Naive B cell (primary cell): ENCODE data around the gene MEIS1. TPM values are rescaled to one million over a fixed set of nuclear protein-coding genes. Genes with fewer than 3 reads are reported as not detected.

Experiments used
- ATAC-seq, 2 donors: fragments of 150-1000 bp; cut with Tn5 transposase; 2 replicates each; pipeline ENCODE4 v1.10.0; 2021; ENCODE audit warnings: low read depth in 2 of 2, mild to moderate bottlenecking in 2 of 2, moderate library complexity in 2 of 2
- DNase-seq: peaks from one replicate; pipeline ENCODE4 v3.0.0; 2022
- H3K27ac Mint-ChIP-seq, 6 donors: one replicate each; pipeline ENCODE4 v1.8.0; 2020 to 2022; ENCODE audit warnings: mild to moderate bottlenecking in 6 of 6, mixed read lengths in 6 of 6, moderate library complexity in 5 of 6, inconsistent platforms in 2 of 6
- H3K27me3 Mint-ChIP-seq, 3 donors: one replicate each; pipeline ENCODE4 v1.8.0; 2021 to 2022; ENCODE audit warnings: mixed read lengths in 3 of 3, mild to moderate bottlenecking in 1 of 3
- H3K36me3 Mint-ChIP-seq, 2 donors: one replicate each; pipeline ENCODE4 v1.8.0; 2020 to 2022; ENCODE audit warnings: mixed read lengths in 2 of 2, inconsistent platforms in 1 of 2, mild to moderate bottlenecking in 1 of 2
- H3K4me1 Mint-ChIP-seq, 3 donors: one replicate each; pipeline ENCODE4 v1.8.0; 2020 to 2022; ENCODE audit warnings: mixed read lengths in 3 of 3, inconsistent platforms in 1 of 3, mild to moderate bottlenecking in 1 of 3, moderate library complexity in 1 of 3
- H3K4me3 Mint-ChIP-seq, 8 donors: one replicate each; pipeline ENCODE4 v1.8.0; 2020 to 2022; ENCODE audit warnings: mild to moderate bottlenecking in 8 of 8, mixed read lengths in 8 of 8, moderate library complexity in 8 of 8, inconsistent platforms in 2 of 8
- H3K9me3 Mint-ChIP-seq, 7 donors: one replicate each; pipeline ENCODE4 v1.8.0; 2020 to 2022; ENCODE audit warnings: mixed read lengths in 7 of 7, mild to moderate bottlenecking in 5 of 7, inconsistent platforms in 2 of 7, moderate library complexity in 1 of 7
- polyA plus RNA-seq, 6 donors: library from polyadenylated mRNA; unstranded; fragments of 300-500 nt; fragmentation: Illumina TruSeq; gene quantifications; one replicate each; pipeline ENCODE4 v1.2.3, GENCODE V29; 2021; ENCODE audit warnings: low read depth in 6 of 6

Gene MEIS1
- polyA plus RNA-seq, 6 donors from 2014 or later, result 0.56 to 1.9 (median 0.90) TPM; not detected in 3

DNA sequence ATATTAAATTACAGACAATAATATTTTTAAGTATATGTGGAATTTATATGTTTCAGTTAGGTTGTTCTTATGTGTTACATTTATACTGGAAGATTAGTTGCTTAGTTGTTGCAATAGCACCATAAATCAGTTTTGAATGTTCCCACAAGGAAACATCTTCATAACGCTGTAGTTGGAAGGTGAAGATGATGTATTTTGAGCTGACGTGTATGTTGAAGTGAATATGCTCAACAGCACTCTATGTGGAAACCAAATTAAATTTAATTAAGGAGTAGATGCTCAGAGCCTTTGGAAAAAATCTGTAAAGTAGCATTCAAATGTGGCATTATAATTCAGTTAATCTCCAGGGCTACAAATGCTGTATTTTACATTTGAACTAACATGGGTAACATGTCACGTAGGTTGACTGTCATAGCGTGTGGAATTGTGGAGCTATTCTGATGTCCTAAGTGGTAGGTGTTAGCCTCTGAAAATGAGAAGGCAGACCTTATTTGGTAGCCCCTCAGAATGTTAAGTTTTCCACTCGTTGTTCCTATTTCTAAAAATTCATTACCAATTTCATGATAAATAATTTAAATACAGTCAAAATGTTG, 88.5 kb downstream of the MEIS1 start:
- no peak for ATAC-seq
- no peaks in the 10 kb centered on the region for H3K4me1 Mint-ChIP-seq

DNA sequence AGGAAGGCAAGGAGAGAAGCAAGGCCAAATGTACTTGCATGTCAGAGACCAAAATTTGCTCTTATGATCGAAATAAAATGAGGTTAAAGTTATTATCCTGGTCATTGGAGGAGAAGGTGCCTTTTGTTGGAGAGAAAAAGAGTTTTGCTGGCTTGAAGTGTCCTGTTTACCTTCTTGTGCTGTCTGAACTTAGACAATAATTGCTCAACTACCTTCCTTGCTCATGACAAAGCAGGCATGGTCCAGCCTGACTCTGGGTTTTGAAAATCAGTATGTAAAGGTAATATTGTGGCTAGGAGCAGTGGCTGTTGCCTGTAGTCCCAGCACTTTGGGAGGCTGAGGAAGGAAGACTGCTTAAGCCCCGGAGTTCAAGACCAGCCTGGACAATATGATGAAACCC, 89.1 kb downstream of the MEIS1 start:
- H3K4me3 Mint-ChIP-seq, result no peak overlapping the region
- H3K27me3 Mint-ChIP-seq, result peaks cover 0 to 8% (median 0%) of the 10 kb centered on the region in 3 donors
- H3K27ac Mint-ChIP-seq, result no peak overlapping the region
- H3K9me3 Mint-ChIP-seq, result no peaks in the 10 kb centered on the region
- ATAC-seq (no peak), DNase-seq (no peak)
- H3K4me1 Mint-ChIP-seq, result no peaks in the 10 kb centered on the region
- no peaks in the 10 kb centered on the region for H3K36me3 Mint-ChIP-seq

More for the DNA sequence above, 88.5 kb downstream of the MEIS1 start:
- Mint-ChIP-seq H3K27ac (no peak overlapping the region), H3K9me3 (no peaks in the 10 kb centered on the region), H3K27me3 (peaks cover 0 to 8% (median 0%) of the 10 kb centered on the region in 3 donors), H3K36me3 (no peaks in the 10 kb centered on the region), H3K4me3 (no peak overlapping the region)
- DNase-seq, result no peak

DNA sequence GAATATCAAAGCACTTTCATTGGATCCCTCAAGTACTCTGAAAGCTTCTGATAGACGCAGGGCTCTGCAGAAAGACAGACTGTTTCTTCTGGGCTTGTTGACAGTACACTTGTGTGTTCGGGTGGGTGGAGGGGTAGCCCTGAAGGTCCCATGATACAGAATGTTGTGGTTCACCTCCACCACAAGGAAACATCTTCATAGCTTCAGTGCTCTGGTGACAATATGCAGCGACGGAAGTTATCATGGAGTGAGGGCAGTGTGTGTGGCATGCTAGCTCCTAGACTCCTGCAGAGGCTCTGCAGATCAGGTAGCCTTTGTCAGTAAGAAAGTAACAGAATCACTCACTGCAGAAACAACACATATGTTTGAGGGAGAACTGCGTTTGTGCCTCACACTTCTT, 90.7 kb downstream of the MEIS1 start:
- no peak for DNase-seq
- ATAC-seq, result no peak
- no peak overlapping the region for H3K27ac Mint-ChIP-seq
- no peaks in the 10 kb centered on the region for H3K9me3 Mint-ChIP-seq
- no peak overlapping the region for H3K4me3 Mint-ChIP-seq
- H3K27me3 Mint-ChIP-seq, result peaks cover 0 to 8% (median 0%) of the 10 kb centered on the region in 3 donors
- H3K36me3 Mint-ChIP-seq, result no peaks in the 10 kb centered on the region
- H3K4me1 Mint-ChIP-seq, result no peaks in the 10 kb centered on the region

DNA sequence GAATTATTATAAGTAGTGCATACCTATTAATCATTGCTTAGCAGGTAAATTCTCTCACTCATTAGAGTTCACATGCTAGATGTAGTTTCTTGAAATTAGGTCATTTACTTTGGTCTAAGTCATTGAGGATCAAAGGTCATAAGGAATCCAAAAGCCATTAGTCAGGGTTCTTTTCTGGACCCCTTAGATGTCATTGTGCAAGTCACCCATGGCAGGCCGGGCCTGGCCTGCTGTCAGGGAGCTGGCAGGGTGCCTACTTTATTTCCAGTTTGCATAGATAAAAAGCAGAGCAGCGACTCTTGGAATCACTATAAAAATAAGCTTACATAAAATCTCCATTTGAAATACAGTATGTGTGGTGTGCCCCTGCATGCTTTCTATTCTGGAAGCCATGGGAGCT, 91.3 kb downstream of the MEIS1 start:
- DNase-seq (no peak), ATAC-seq (no peak)
- Mint-ChIP-seq H3K4me3 (no peak overlapping the region), H3K9me3 (no peaks in the 10 kb centered on the region), H3K27me3 (peaks cover 0 to 8% (median 0%) of the 10 kb centered on the region in 3 donors), H3K36me3 (no peaks in the 10 kb centered on the region), H3K4me1 (no peaks in the 10 kb centered on the region), H3K27ac (no peak overlapping the region)

DNA sequence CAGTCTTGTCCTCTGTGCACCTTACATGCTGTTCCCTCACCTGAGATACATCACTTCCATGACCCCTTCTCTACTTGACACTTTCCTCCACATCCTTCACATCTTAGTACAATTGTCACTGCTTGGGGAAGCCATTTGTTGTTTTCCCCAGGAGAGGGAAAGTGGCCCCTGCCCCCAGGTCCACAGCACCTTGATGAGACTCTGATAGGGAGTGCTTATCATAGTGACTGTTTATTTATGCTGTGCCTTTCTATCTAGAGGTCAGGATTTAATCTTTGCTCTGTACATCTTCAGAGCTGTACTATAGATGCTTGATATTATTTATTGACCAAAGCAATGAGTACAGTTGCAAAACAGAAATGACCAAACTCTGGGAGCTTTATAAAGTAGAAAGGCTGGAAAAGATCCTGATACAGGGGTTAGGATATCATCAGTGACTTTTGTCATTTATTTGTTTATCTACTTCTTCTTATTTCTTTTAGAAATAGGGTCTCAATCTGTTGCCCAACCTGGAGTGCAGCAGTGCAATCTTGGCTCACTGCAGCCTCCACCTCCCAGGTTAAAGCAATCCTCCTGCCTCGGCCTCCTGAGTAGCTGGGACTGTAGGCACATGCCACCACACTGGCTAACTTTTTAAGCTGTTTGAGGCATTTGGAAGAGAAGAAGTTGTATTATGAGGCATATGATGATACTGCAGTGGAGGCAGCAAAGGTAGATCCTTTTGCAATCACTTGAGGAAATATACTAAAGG, 94.2 kb downstream of the MEIS1 start:
- no peaks in the 10 kb centered on the region for H3K27me3 Mint-ChIP-seq
- no peaks in the 10 kb centered on the region for H3K9me3 Mint-ChIP-seq
- no peaks in the 10 kb centered on the region for H3K4me1 Mint-ChIP-seq
- no peak for DNase-seq
- peak overlapping the region in 1 of 8 donors; percentile 78 for H3K4me3 Mint-ChIP-seq
- no peaks in the 10 kb centered on the region for H3K36me3 Mint-ChIP-seq
- no peak overlapping the region for H3K27ac Mint-ChIP-seq
- no peak for ATAC-seq

DNA sequence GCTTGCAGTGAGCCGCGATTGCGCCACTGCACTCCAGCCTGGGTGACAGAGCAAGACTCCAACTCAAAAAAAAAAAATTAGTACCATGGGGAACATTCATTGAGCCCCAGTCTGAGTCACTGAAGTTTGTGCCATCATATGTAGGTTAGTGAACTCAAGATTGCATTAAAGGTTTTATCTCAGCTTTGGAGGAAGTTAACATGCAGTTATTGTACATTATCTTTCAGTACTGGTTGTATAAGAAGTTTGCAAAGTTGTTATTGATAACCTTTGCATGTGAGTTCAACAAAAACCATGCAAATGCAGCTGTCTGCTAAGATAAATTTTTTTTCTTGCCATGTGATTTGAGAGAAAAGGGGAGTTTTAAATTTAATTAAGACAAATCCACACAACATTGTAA, 95.7 kb downstream of the MEIS1 start:
- no peak overlapping the region for H3K27ac Mint-ChIP-seq
- ATAC-seq, result no peak
- no peaks in the 10 kb centered on the region for H3K27me3 Mint-ChIP-seq
- no peaks in the 10 kb centered on the region for H3K36me3 Mint-ChIP-seq
- no peaks in the 10 kb centered on the region for H3K4me1 Mint-ChIP-seq
- no peaks in the 10 kb centered on the region for H3K9me3 Mint-ChIP-seq
- DNase-seq, result no peak
- H3K4me3 Mint-ChIP-seq, result no peak overlapping the region

DNA sequence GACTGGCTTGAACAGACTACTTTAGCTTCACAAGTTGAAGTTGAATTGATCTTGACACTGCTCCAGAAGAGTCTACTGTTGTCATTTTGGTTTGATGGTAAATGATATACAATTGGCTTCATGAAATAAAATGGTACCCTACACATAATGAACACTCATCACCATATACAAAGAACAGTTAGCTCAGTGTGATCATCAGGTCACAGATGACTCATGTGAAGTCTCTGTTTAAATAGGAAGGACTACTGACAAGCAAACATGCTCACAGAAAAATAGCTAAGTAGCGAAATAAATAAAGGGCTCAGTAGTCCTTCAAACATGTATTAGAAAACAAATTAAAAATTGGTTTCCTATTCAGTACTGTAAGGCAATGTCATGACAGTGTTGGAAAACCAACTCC, 96.2 kb downstream of the MEIS1 start:
- Mint-ChIP-seq H3K27me3 (no peaks in the 10 kb centered on the region), H3K9me3 (no peaks in the 10 kb centered on the region), H3K27ac (no peak overlapping the region), H3K36me3 (no peaks in the 10 kb centered on the region), H3K4me1 (no peaks in the 10 kb centered on the region), H3K4me3 (no peak overlapping the region)
- DNase-seq, result no peak
- no peak for ATAC-seq

DNA sequence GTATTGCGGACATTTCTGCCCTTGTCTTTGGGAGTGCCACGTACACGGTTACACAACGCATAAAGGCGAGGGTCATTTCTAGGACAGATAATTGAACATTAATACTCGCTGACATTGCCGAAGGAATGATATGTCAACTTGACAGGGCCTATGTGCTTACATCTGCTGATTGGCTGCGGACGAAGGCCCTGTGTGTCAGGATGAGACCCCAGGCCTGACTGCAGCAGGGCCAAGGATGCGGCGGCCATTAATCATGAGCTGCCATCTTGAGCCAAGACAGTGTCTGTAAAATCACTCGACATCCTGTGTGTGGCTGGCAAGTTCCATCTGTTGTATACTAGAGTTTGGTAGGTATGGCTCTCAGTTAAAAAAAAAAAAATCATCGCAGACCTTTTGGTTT, 96.6 kb downstream of the MEIS1 start:
- no peak for DNase-seq

DNA sequence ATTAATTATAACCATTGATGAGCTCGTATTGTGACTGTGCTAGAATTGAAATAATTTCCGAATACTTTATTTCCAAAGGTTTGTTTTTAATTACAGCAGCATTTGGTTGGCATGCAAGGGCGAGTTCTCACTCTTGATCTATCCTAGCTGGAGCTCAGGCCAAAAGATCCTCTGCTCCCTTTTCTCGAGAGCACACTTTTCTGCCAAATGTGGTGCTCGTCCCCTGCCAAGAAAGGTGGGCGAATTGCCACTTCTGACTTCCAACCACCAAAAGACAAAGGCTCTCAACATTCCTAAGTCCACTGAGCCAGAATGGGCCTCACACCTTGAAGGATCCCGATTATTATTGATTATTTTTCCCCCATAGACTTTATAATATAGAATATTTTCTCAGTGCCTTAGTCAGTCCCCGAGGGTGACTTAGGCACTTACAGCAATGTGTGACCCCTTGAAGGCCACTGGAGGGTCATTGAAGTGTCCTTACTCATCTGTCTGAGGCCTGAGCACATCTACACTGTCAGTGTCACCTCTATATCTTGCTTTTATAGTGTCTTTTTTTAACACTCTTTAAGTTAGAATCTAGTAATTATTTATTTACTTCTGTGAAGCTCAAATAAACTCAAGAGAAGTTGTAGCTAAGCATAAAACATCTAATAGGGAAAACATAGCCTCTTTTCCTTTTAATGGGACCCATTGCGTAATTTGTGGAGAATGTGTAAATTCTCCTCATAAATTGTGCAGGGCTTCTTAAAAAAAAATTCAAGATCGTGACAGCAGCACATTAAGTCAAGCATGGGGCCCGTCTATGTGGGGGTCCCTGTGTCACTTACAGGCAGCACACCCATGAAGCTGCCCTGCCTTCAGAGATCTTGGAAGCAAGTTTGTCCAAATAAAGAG, 98.3 kb downstream of the MEIS1 start:
- ATAC-seq (no peak), DNase-seq (no peak)
- H3K36me3 Mint-ChIP-seq, result no peaks in the 10 kb centered on the region
- no peaks in the 10 kb centered on the region for H3K4me1 Mint-ChIP-seq
- H3K4me3 Mint-ChIP-seq, result no peak overlapping the region
- H3K9me3 Mint-ChIP-seq, result no peaks in the 10 kb centered on the region
- no peaks in the 10 kb centered on the region for H3K27me3 Mint-ChIP-seq
- H3K27ac Mint-ChIP-seq, result no peak overlapping the region

More for the DNA sequence above, 96.6 kb downstream of the MEIS1 start:
- Mint-ChIP-seq H3K27me3 (no peaks in the 10 kb centered on the region), H3K9me3 (no peaks in the 10 kb centered on the region), H3K27ac (no peak overlapping the region), H3K4me3 (no peak overlapping the region), H3K36me3 (no peaks in the 10 kb centered on the region), H3K4me1 (no peaks in the 10 kb centered on the region)
- ATAC-seq, result no peak

DNA sequence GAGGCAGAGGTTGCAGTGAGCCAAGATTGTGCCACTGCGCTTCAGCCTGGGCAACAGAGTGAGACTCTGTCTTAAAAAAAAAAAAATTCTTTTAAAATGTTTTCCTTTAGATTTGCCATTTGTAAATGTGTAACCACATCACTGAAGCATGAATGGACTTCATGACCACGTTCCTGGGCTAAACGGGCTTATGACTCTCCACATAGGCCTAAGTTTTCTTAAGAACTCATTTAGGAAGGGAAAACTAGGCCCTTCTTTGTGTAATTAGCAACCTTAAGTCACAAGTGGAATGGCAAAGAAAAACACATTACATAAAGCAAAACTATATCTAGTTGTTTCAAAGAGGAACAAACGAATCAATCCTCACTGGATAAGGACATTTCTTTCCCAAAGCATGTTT, 99.5 kb downstream of the MEIS1 start:
- H3K36me3 Mint-ChIP-seq, result no peaks in the 10 kb centered on the region
- no peak for DNase-seq
- no peak overlapping the region for H3K4me3 Mint-ChIP-seq
- H3K27ac Mint-ChIP-seq, result no peak overlapping the region
- no peaks in the 10 kb centered on the region for H3K9me3 Mint-ChIP-seq
- H3K27me3 Mint-ChIP-seq, result no peaks in the 10 kb centered on the region
- H3K4me1 Mint-ChIP-seq, result no peaks in the 10 kb centered on the region
- no peak for ATAC-seq

DNA sequence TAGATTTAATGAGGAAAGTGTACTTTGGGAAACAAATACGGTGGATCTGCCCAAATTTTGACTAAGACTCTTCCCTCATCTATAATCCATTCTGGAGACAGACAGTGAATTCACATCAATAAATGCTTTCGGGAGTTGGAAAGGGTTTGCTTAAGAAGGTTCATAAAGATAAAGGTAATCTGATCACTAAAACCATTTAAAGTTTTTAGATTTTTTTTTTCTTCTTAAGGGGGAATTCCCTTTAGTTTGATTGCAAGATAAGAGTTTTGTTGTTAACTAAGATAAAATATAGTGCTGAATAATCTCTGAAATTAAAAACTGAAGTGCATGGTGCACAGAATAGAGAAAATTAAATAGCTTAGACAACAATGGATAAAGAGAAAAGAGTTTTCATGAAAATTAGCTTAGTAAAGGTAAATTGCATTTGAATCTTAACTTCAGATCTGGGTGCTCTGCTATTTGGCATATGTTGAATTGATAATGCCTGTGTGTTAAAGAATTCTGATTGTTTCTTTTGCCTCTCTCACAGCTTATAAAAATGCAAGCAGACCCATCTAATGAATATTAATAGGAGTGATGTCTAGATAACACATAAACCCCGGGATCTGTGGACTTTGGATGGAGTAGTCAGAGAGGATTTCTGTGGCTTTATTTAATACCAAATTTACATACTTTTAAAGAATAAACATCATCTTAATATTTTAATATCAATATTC, 100.8 kb downstream of the MEIS1 start:
- Mint-ChIP-seq H3K27me3 (no peaks in the 10 kb centered on the region), H3K4me3 (no peak overlapping the region), H3K9me3 (no peaks in the 10 kb centered on the region), H3K27ac (no peak overlapping the region), H3K4me1 (no peaks in the 10 kb centered on the region), H3K36me3 (no peaks in the 10 kb centered on the region)
- no peak for ATAC-seq
- DNase-seq, result no peak

DNA sequence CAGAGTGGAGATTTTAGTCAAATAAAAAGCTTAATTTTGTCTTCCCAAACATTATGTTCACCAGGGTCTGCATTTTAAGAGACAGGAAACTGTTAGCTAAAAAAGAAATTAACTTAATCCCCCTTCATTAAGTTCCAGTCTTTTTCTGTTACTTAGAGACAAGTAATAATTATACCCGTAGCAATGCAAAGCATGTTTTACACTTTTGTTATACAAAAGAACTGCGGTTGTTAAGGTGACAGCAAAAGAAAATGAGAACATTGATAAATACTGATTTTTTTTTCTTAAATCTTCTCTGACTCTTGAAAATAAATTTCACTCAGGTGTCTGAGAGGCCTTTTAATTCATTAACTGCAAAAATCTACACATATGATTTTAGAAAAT, 101.4 kb downstream of the MEIS1 start:
- no peak overlapping the region for H3K27ac Mint-ChIP-seq
- ATAC-seq, result no peak

DNA sequence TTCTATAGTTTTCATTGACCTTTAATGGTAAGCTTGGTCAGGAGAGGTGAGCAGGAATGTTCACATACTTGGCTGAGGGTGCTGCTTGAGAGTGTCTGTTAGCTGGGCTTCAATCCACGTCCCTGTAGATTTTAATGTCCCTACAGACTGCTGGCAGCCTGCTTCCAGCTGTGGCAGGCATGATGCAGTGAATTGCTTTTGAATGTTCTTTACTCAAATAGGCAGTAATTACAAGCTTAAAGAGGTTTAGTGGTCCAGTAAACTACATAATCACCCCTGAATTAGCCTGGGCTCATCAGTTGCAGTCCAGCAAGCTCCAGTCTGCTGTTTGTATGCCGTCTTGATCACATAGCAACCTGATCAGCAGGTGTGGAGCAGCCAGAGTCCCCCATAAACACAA, 102.1 kb downstream of the MEIS1 start:
- no peak for ATAC-seq
- Mint-ChIP-seq H3K4me1 (no peaks in the 10 kb centered on the region), H3K27me3 (no peaks in the 10 kb centered on the region), H3K27ac (peak overlapping the region in 2 of 6 donors; percentile 30 to 62), H3K36me3 (no peaks in the 10 kb centered on the region), H3K9me3 (no peaks in the 10 kb centered on the region), H3K4me3 (no peak overlapping the region)
- DNase-seq, result no peak

More for the DNA sequence above, 101.4 kb downstream of the MEIS1 start:
- no peak overlapping the region for H3K4me3 Mint-ChIP-seq
- H3K27me3 Mint-ChIP-seq, result no peaks in the 10 kb centered on the region
- DNase-seq, result no peak
- no peaks in the 10 kb centered on the region for H3K36me3 Mint-ChIP-seq
- no peaks in the 10 kb centered on the region for H3K9me3 Mint-ChIP-seq
- H3K4me1 Mint-ChIP-seq, result no peaks in the 10 kb centered on the region
